Common myeloid progenitor, CD34-positive (primary cell): Measurements from ENCODE around the gene SLC25A39.
"Not testable (repeated sequence)": the region's sequence is repeated elsewhere in the genome, so short reads cannot be mapped to it uniquely, and the experiment has no call there.

ENCODE experiments used
- CTCF ChIA-PET: fragments of 350-600 bp; sonication (Branson Sonifier 250); formaldehyde crosslinking; loops from one replicate; lab custom pipeline; 2021; ENCODE audit warnings: antibody characterized with exemption; lab: Charles Lee
- POLR2A ChIA-PET: fragments of 350-600 bp; sonication (Branson Sonifier 250); formaldehyde crosslinking; loops from one replicate; lab custom pipeline; 2021; ENCODE audit warnings: antibody characterized with exemption; lab: Charles Lee
- DNase-seq, 3 donors: peaks; one replicate each; pipeline versions ENCODE4 v3.0.0 to v3.0.0-alpha.2; 2013
- H3K27ac ChIP-seq, 2 experiments: 1 replicate in 1 of 2; 2 replicates in 1 of 2; pipeline ENCODE4 v1.7.0; 2013; ENCODE audit warnings: inconsistent platforms in 2 of 2, low read length in 2 of 2, mild to moderate bottlenecking in 2 of 2, low read depth in 1 of 2, moderate library complexity in 1 of 2; ENCODE audit not compliant: severe bottlenecking in 2 of 2, insufficient read depth in 1 of 2, poor library complexity in 1 of 2
- H3K27me3 ChIP-seq, 5 experiments: replicated peaks in 2 of 5; 1 replicate in 3 of 5; 2 replicates in 2 of 5; pipeline versions ENCODE4 v1.6.1 to v1.7.0; 2013; ENCODE audit warnings: low read length in 4 of 5, mild to moderate bottlenecking in 2 of 5, moderate library complexity in 2 of 5, inconsistent platforms in 1 of 5; ENCODE audit not compliant: insufficient read depth in 5 of 5, control insufficient read depth in 4 of 5
- H3K36me3 ChIP-seq, 4 experiments: 1 replicate in 2 of 4; 2 replicates in 2 of 4; pipeline versions ENCODE4 v1.6.1 to v1.7.0; 2013; ENCODE audit warnings: low read length in 3 of 4, control low read depth in 1 of 4, mild to moderate bottlenecking in 1 of 4; ENCODE audit not compliant: control insufficient read depth in 4 of 4, insufficient read depth in 4 of 4
- H3K4me1 ChIP-seq, 4 experiments: 1 replicate in 3 of 4; 2 replicates in 1 of 4; pipeline versions ENCODE4 v1.6.1 to v1.7.1; 2013; ENCODE audit warnings: low read length in 3 of 4, mild to moderate bottlenecking in 3 of 4, control low read depth in 1 of 4, inconsistent platforms in 1 of 4, moderate library complexity in 1 of 4; ENCODE audit not compliant: control insufficient read depth in 4 of 4, insufficient read depth in 4 of 4; ENCODE audit errors: control extremely low read depth in 1 of 4
- H3K4me3 ChIP-seq, 7 experiments: 1 replicate in 4 of 7; 2 replicates in 3 of 7; pipeline versions ENCODE4 v1.5.1 to v1.7.0; 2013; ENCODE audit warnings: mild to moderate bottlenecking in 7 of 7, low read length in 6 of 7, moderate library complexity in 6 of 7, inconsistent platforms in 2 of 7, low read depth in 2 of 7, control low read depth in 1 of 7; ENCODE audit not compliant: insufficient read depth in 4 of 7, control insufficient read depth in 1 of 7; ENCODE audit errors: extremely low read depth in 1 of 7
- H3K9me3 ChIP-seq, 5 experiments: 1 replicate in 4 of 5; 2 replicates in 1 of 5; pipeline versions ENCODE4 v1.6.1 to v1.7.1; 2013; ENCODE audit warnings: low read length in 4 of 5, mild to moderate bottlenecking in 2 of 5, inconsistent platforms in 1 of 5, low read depth in 1 of 5, moderate library complexity in 1 of 5; ENCODE audit not compliant: control insufficient read depth in 4 of 5, insufficient read depth in 2 of 5; ENCODE audit errors: control extremely low read depth in 1 of 5
- WGBS: methylation state at CpG from one replicate; pipeline ENCODE4 v1.1.5; 2013; ENCODE audit not compliant: insufficient coverage; 5-methylcytosine and 5-hydroxymethylcytosine counted together

The SLC25A39 gene

GRCh38 chr17:44350733-44351226 lies 26.2 kb upstream of the SLC25A39 start:
- POLR2A ChIA-PET, result interaction anchor here (1.0 kb wide), 1 partner anchor 149 kb away, joined by 3 read pairs; no protein-coding TSS in a partner anchor
- no peak overlapping the region for H3K4me3 ChIP-seq

GRCh38 chr17:44349553-44350070 lies 25.0 kb upstream of the SLC25A39 start:
- no peak overlapping the region for H3K27ac ChIP-seq
- H3K4me1 ChIP-seq, result peaks cover 5 to 33% (median 30%) of the 10 kb centered on the region in 4 experiments
- ChIA-PET CTCF (interaction anchor here (0.6 to 10.1 kb wide), 13 partner anchors 8 to 313 kb away, joined by 3 to 84 read pairs (median 5); no protein-coding TSS in a partner anchor), POLR2A (no interaction called here)
- 97% methylated on average over 8 of the region's 12 CpGs for WGBS
- H3K9me3 ChIP-seq, result no peaks in the 10 kb centered on the region
- H3K4me3 ChIP-seq, result no peak overlapping the region
- peaks cover 0 to 4% (median 0%) of the 10 kb centered on the region in 5 experiments for H3K27me3 ChIP-seq
- H3K36me3 ChIP-seq, result peaks cover 0 to 33% (median 20%) of the 10 kb centered on the region in 4 experiments
- DNase-seq, result no peak

More at GRCh38 chr17:44350733-44351226, 26.2 kb upstream of the SLC25A39 start:
- CTCF ChIA-PET, result interaction anchor here (1.1 to 10.1 kb wide), 13 partner anchors 9 to 260 kb away, joined by 3 to 84 read pairs (median 5); no protein-coding TSS in a partner anchor
- H3K27me3 ChIP-seq, result peaks cover 0 to 4% (median 0%) of the 10 kb centered on the region in 5 experiments
- H3K27ac ChIP-seq, result no peak overlapping the region
- H3K4me1 ChIP-seq, result peaks cover 5 to 32% (median 24%) of the 10 kb centered on the region in 4 experiments
- H3K9me3 ChIP-seq, result no peaks in the 10 kb centered on the region
- H3K36me3 ChIP-seq, result peaks cover 0 to 33% (median 20%) of the 10 kb centered on the region in 4 experiments
- 53% methylated on average over 4 of the region's 6 CpGs for WGBS
- DNase-seq, result peak; percentile 72 to 81 (median 73)

GRCh38 chr17:44348988-44349364 lies 24.4 kb upstream of the SLC25A39 start:
- Histone ChIP-seq H3K4me3 (no peak overlapping the region), H3K27me3 (peaks cover 0 to 4% (median 0%) of the 10 kb centered on the region in 5 experiments), H3K9me3 (no peaks in the 10 kb centered on the region), H3K4me1 (peaks cover 5 to 30% (median 28%) of the 10 kb centered on the region in 4 experiments), H3K27ac (no peak overlapping the region), H3K36me3 (peaks cover 0 to 33% (median 20%) of the 10 kb centered on the region in 4 experiments)
- POLR2A ChIA-PET, result no interaction called here
- no peak for DNase-seq
- 100% methylated on average over 5 of the region's 6 CpGs for WGBS
- CTCF ChIA-PET, result interaction anchor here (0.9 to 10.1 kb wide), 7 partner anchors 9 to 148 kb away, joined by 4 to 84 read pairs (median 6); no protein-coding TSS in a partner anchor

GRCh38 chr17:44348234-44348987 lies 23.8 kb upstream of the SLC25A39 start:
- peaks cover 5 to 30% (median 24%) of the 10 kb centered on the region in 4 experiments for H3K4me1 ChIP-seq
- no peaks in the 10 kb centered on the region for H3K9me3 ChIP-seq
- no peak overlapping the region for H3K4me3 ChIP-seq
- DNase-seq, result peak in 2 of 3 donors; percentile 63 to 66
- POLR2A ChIA-PET, result no interaction called here
- WGBS, result 84% methylated on average over 9 of the region's 9 CpGs
- H3K36me3 ChIP-seq, result peaks cover 0 to 33% (median 20%) of the 10 kb centered on the region in 4 experiments
- peaks cover 0 to 3% (median 0%) of the 10 kb centered on the region in 5 experiments for H3K27me3 ChIP-seq
- CTCF ChIA-PET, result interaction anchor here (0.9 to 10.1 kb wide), 9 partner anchors 10 to 147 kb away, joined by 3 to 84 read pairs (median 4); no protein-coding TSS in a partner anchor
- H3K27ac ChIP-seq, result no peak overlapping the region

- DNase-seq, H3K27me3 ChIP-seq, H3K9me3 ChIP-seq, H3K4me3 ChIP-seq, POLR2A ChIA-PET, H3K27ac ChIP-seq: not testable (repeated sequence)
- Histone ChIP-seq H3K4me1 (peaks cover 5 to 30% (median 22%) of the 10 kb centered on the region in 4 experiments), H3K36me3 (peaks cover 0 to 28% (median 19%) of the 10 kb centered on the region in 4 experiments)
- CTCF ChIA-PET, result interaction anchor here (0.9 to 10.1 kb wide), 5 partner anchors 12 to 228 kb away, joined by 3 to 84 read pairs (median 4); no protein-coding TSS in a partner anchor
- 83% methylated on average over 6 of the region's 18 CpGs for WGBS
Observed at GRCh38 chr17:44347206-44348055, 22.8 kb upstream of the SLC25A39 start.

GRCh38 chr17:44346064-44346844 lies 21.6 kb upstream of the SLC25A39 start:
- Histone ChIP-seq H3K4me1 (peaks cover 5 to 30% (median 22%) of the 10 kb centered on the region in 4 experiments), H3K36me3 (peaks cover 0 to 17% (median 10%) of the 10 kb centered on the region in 4 experiments), H3K4me3 (peak overlapping the region; percentile 78 to 97 (median 87)), H3K27me3 (peaks cover 0 to 3% (median 0%) of the 10 kb centered on the region in 5 experiments), H3K9me3 (no peaks in the 10 kb centered on the region), H3K27ac (no peak overlapping the region)
- ChIA-PET CTCF (interaction anchor here (0.6 to 10.1 kb wide), 21 partner anchors 8 to 432 kb away, joined by 3 to 84 read pairs (median 5); partner anchors contain the start of gene FAM171A2), POLR2A (interaction anchor here (1.0 kb wide), 1 partner anchor 147 kb away, joined by 6 read pairs; no protein-coding TSS in a partner anchor)
- DNase-seq, result no peak
- WGBS, result 82% methylated on average over 10 of the region's 13 CpGs
